Activated CD8-positive, alpha-beta memory T cell treated with anti-CD3 and anti-CD28 coated beads for 1 hour (primary cell): Measurements from ENCODE around the gene CARS1.

Source experiments
- DNase-seq, 2 donors: peaks; one replicate each; pipeline ENCODE4 v3.0.0-alpha.2; 2020; ENCODE audit warnings: low read depth in 1 of 2; ENCODE audit errors: extremely low read depth in 1 of 2

Gene CARS1

GRCh38 chr11:3057069-3057963 lies at the start of gene CARS1:
CARS1 (minus strand) TSS chr11:3057423; CDS start chr11:3057367, 56 bp downstream.
- peak; percentile 81 to 91 for DNase-seq

GRCh38 chr11:3105791-3106735 lies 48.8 kb upstream of the CARS1 start:
- DNase-seq = no peak

DNA sequence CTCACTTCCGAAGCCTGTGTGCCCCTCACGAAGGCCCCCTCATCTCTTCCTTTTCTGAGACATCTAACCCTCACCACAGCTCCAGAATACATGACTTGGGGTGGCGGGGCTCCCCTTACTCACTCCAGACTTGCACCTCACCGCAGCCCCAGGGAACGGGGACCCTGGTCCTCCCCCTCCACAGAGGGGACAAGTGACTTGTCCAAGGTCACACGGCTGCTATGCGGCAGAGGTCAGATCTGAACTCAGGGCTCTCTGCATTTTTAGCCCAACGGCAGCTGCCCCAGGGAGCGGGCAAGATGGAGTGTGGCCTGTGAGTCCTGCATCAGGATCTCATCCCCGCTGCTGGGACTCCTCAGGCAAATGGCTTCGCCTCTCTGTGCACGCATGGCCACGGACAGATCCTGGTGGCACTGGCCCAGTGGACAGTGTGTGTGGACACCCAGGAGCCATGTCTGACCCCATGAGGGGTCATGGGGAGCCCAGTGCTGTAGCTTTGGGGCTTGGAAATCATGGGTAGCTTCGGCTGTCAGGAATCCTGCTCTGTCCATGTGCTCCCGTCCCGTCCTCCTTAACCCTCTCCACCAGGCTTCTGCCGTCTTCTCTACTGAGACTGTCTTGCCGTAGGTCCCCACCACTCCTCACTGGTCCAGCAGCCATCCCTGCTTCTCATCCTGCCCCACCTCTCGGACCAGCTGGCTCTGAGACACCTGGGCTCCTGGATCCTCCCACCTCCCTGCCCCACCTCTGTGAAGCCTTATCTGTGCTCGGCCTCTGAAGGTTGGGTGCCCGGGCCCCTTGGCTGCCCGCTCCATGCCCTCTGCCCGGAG lies 48.0 kb upstream of the CARS1 start:
- no peak for DNase-seq

GRCh38 chr11:3104051-3104714 lies 47.0 kb upstream of the CARS1 start:
- DNase-seq = no peak

GRCh38 chr11:3103076-3103475 lies 45.9 kb upstream of the CARS1 start:
- no peak for DNase-seq

- DNase-seq = no peak
Measured at GRCh38 chr11:3102641-3102921, 45.4 kb upstream of the CARS1 start.

- no peak for DNase-seq
Measured at GRCh38 chr11:3101921-3102640, 44.9 kb upstream of the CARS1 start.

GRCh38 chr11:3099178-3099577 lies 42.0 kb upstream of the CARS1 start:
- DNase-seq = no peak

GRCh38 chr11:3096909-3097530 lies 39.8 kb upstream of the CARS1 start:
- no peak for DNase-seq

GRCh38 chr11:3095712-3096361 lies 38.6 kb upstream of the CARS1 start:
- no peak for DNase-seq

- DNase-seq = no peak
Measured at GRCh38 chr11:3094223-3094824, 37.1 kb upstream of the CARS1 start.

DNA sequence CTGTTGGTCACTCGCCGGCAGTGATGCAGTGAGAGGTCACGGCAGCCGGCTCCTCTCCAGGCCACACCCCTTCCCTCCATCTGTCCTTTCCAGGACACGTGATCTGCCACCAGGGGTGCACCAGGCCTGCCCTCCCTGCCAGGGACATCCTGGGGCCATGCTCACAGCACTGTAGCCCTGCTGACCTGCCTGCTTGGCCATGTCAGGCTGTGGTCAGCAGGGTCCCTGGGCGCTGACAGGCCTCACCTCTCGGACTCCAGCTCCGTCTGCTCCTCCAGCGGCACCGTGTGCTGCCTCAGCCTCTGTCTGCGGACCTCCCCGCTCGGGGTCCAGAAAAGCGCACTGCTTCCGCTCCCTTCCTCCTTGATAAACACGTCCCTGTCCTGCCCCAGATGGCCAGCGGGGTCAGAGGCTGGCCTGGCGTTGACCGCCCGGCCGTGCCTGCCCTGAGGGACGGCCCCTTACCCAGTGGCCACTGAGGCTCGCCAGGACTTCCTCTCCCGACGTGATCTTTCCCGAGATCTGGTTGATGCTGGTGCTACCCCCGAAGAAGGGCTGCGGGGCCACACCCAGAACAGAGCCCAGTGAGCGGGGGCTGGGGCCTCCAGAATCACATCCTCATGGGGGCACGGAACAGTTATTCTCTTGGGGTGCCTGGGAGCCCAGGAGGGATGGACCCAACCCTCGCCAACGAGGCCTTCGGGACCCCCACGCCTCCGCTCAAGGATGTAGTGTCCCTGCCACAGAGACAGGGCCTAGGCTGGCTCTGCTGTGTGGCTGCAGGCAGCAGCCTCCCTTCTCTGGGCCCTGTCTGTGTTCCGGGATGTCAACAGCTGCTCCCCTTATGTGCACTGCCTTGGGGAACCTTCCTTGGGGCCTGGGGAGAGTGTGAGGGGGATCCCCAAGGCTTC lies 36.3 kb upstream of the CARS1 start:
- DNase-seq = no peak

GRCh38 chr11:3092603-3093141 lies 35.4 kb upstream of the CARS1 start:
- no peak for DNase-seq

DNA sequence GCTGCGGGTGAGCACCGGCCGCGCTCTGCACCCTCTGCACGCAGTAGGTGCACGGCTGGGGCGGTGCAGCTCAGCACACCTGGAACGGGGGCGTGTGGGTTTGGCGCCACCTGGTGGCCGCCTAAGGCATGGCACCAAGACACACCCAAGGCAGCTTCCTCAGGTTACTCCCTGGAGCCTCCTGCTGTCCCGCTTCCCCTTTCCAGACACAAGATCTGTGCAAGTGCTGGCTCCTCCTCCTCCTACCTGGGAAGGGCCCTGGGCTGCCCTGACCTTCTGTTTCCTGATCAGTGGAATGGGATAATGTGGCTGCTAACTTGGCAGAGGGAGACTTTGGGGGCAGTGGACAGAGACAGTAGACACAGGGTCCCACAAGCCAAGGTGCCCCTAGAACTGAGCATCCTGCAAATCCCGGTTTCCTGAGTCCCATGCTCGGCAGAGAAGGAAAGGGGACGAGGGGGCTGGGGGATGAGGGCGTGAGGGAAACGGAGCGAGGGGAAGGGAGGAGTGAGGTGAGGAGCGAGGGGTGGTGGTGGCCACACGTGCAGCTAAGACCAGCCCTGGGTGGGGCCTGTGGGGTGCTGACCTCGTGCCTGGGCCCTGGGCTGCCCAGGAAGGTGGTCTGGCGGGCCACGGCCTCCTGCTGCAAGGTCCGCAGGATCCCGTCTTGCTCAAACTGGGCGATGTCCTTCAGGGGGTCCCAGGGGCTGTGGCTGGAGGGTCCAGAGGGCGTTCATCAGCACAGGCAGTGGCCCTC lies 34.8 kb upstream of the CARS1 start:
- DNase-seq = peak; percentile 19 to 53

GRCh38 chr11:3091081-3091845 lies 34.0 kb upstream of the CARS1 start:
- no peak for DNase-seq
